Esophagus squamous epithelium (tissue), 4 donors: Measurements from ENCODE around the gene EQTN.

Source experiments
- POLR2A ChIP-seq, 4 donors: fragments of 450-650 bp; IDR thresholded peaks; one replicate each; pipeline ENCODE4 v1.6.1; 2017; ENCODE audit warnings: antibody characterized with exemption in 4 of 4, mild to moderate bottlenecking in 4 of 4, moderate library complexity in 3 of 4
- TF ChIP-seq, protein P1 (sequence below), 6 experiments: fragments of 450-650 bp in 4 of 6; fragments of 200-600 bp in 2 of 6; sonication (generic) in 2 of 6; IDR thresholded peaks; one replicate each; pipeline ENCODE4 v1.5.1; 2016 to 2019; ENCODE audit warnings: antibody characterized with exemption in 6 of 6, mild to moderate bottlenecking in 4 of 6, moderate library complexity in 4 of 6

DNA sequence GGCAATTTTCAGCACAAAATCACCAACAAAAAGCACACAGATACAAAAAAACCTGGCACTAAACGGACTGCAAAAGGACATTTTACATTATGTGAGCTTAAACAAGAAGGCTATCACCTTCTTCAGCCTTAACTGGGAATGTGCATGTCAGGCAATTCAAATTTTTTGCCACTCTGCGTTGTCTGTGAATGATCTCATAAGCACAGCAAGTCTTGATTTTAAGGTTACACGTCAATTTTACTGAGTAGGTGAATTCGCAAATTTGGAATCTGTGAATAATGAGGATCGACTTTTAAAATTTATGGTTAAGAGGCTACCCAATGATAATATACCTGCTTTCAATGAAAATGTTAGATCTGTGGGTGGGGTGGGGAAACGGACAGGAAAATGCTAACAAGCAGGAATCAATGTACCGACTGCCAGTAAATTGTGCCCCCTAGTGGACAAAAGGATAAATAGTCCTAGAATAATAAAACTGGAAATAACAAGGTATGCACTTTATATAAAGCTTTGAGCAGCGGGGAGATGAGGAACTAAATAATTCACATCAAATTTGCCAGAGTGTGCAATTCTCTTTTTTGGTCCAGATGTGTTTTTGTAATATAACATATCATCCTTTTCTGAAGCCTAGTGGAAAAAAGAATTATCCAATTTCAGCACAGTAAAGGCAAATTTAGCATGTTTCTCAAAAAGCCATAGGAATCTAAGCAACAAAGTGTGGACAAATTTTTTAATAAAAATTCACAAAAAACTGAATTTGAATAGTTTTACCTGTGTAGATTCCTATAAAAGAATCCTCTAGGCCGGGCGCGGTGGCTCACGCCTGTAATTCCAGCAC is 20.5 kb downstream of the EQTN start:
- TF ChIP-seq, protein P1, sequence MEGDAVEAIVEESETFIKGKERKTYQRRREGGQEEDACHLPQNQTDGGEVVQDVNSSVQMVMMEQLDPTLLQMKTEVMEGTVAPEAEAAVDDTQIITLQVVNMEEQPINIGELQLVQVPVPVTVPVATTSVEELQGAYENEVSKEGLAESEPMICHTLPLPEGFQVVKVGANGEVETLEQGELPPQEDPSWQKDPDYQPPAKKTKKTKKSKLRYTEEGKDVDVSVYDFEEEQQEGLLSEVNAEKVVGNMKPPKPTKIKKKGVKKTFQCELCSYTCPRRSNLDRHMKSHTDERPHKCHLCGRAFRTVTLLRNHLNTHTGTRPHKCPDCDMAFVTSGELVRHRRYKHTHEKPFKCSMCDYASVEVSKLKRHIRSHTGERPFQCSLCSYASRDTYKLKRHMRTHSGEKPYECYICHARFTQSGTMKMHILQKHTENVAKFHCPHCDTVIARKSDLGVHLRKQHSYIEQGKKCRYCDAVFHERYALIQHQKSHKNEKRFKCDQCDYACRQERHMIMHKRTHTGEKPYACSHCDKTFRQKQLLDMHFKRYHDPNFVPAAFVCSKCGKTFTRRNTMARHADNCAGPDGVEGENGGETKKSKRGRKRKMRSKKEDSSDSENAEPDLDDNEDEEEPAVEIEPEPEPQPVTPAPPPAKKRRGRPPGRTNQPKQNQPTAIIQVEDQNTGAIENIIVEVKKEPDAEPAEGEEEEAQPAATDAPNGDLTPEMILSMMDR (IDR thresholded peaks at IDR 0.05): peak in 5 of 6 experiments; percentile 62 to 79 (median 74)
- TF ChIP-seq POLR2A (IDR thresholded peaks at IDR 0.05): no peak
